ENCODE data around the gene ABLIM1.

The ABLIM1 gene

GRCh38 chr10:114502074-114502473 is 156.0 kb downstream of the ABLIM1 start:
- no peak overlapping the region for H3K27ac ChIP-seq (ENCODE audit: insufficient read depth, low read length, poor library complexity, severe bottlenecking)
- no peaks in the 10 kb centered on the region for H3K36me3 ChIP-seq (ENCODE audit: control insufficient read depth, insufficient read depth, low read length)
- no peaks in the 10 kb centered on the region for H3K9me3 ChIP-seq (ENCODE audit: control insufficient read depth, low read length)
- peaks cover 32% of the 10 kb centered on the region for H3K4me1 ChIP-seq (ENCODE audit: control insufficient read depth, insufficient read depth, low read length, poor library complexity, severe bottlenecking)
- H3K27me3 ChIP-seq (replicated peaks; ENCODE audit: control insufficient read depth, insufficient read depth, low read length, poor library complexity, severe bottlenecking) = no peaks in the 10 kb centered on the region
- DNase-seq = no peak
- H3K4me3 ChIP-seq (ENCODE audit: insufficient read depth, low read depth, low read length, poor library complexity, severe bottlenecking) = no peak overlapping the region

DNA sequence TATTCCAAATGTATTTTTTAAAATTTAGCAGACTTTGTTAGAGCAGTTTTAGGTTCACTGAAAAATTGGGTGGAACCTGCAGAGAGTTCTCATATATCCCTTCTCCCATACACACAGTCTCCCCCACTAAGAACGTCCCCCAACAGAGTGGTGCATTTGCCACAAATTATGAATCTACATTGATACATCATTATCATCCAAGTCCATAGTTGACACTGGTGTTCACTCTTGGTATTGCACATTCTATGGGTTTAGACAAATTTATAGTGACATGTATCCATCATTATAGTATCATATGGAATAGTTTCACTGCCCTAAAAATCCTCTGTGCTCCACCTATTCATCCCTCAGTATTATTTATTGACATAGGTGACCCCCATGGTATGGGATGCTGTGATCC is 156.4 kb downstream of the ABLIM1 start:
- peaks cover 32% of the 10 kb centered on the region for H3K4me1 ChIP-seq (ENCODE audit: control insufficient read depth, insufficient read depth, low read length, poor library complexity, severe bottlenecking)
- no peaks in the 10 kb centered on the region for H3K36me3 ChIP-seq (ENCODE audit: control insufficient read depth, insufficient read depth, low read length)
- no peak overlapping the region for H3K27ac ChIP-seq (ENCODE audit: insufficient read depth, low read length, poor library complexity, severe bottlenecking)
- DNase-seq = no peak
- H3K9me3 ChIP-seq (ENCODE audit: control insufficient read depth, low read length) = no peaks in the 10 kb centered on the region
- no peaks in the 10 kb centered on the region for H3K27me3 ChIP-seq (replicated peaks; ENCODE audit: control insufficient read depth, insufficient read depth, low read length, poor library complexity, severe bottlenecking)
- no peak overlapping the region for H3K4me3 ChIP-seq (ENCODE audit: insufficient read depth, low read depth, low read length, poor library complexity, severe bottlenecking)

- Histone ChIP-seq H3K27ac (ENCODE audit: insufficient read depth, low read length, poor library complexity, severe bottlenecking) (no peak overlapping the region), H3K4me3 (ENCODE audit: insufficient read depth, low read depth, low read length, poor library complexity, severe bottlenecking) (no peak overlapping the region), H3K27me3 (replicated peaks; ENCODE audit: control insufficient read depth, insufficient read depth, low read length, poor library complexity, severe bottlenecking) (no peaks in the 10 kb centered on the region), H3K4me1 (ENCODE audit: control insufficient read depth, insufficient read depth, low read length, poor library complexity, severe bottlenecking) (peaks cover 32% of the 10 kb centered on the region), H3K9me3 (ENCODE audit: control insufficient read depth, low read length) (no peaks in the 10 kb centered on the region), H3K36me3 (ENCODE audit: control insufficient read depth, insufficient read depth, low read length) (peaks cover 2% of the 10 kb centered on the region)
- no peak for DNase-seq
Observed at GRCh38 chr10:114500643-114501042, 157.4 kb downstream of the ABLIM1 start.

- Histone ChIP-seq H3K4me1 (ENCODE audit: control insufficient read depth, insufficient read depth, low read length, poor library complexity, severe bottlenecking) (peaks cover 32% of the 10 kb centered on the region), H3K27ac (ENCODE audit: insufficient read depth, low read length, poor library complexity, severe bottlenecking) (peak overlapping the region; percentile 46), H3K4me3 (ENCODE audit: insufficient read depth, low read depth, low read length, poor library complexity, severe bottlenecking) (peak overlapping the region; percentile 9), H3K27me3 (replicated peaks; ENCODE audit: control insufficient read depth, insufficient read depth, low read length, poor library complexity, severe bottlenecking) (no peaks in the 10 kb centered on the region), H3K36me3 (ENCODE audit: control insufficient read depth, insufficient read depth, low read length) (peaks cover 10% of the 10 kb centered on the region), H3K9me3 (ENCODE audit: control insufficient read depth, low read length) (no peaks in the 10 kb centered on the region)
- peak in 2 of 3 donors; percentile 19 to 36 for DNase-seq
Observed at GRCh38 chr10:114499630-114500190, 158.4 kb downstream of the ABLIM1 start.

DNA sequence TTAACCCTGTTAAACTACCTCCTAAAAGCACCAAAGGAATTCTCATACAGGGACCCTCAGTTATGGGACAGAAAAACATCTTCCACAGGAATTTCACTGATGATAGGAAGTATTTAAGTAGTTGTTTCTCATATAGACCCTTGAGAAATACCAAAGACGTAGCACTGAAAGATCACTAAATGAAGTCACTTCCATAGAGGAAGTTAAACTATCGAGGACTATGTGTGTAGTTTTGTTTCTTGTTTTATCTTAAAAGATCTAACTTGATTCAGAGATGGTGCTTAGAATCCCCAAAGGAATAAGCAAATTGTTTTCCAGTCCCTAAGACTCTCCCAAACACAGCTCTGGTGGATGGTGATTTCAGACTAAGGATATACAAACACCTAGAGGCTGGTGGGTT is 159.0 kb downstream of the ABLIM1 start:
- Histone ChIP-seq H3K9me3 (ENCODE audit: control insufficient read depth, low read length) (no peaks in the 10 kb centered on the region), H3K27me3 (replicated peaks; ENCODE audit: control insufficient read depth, insufficient read depth, low read length, poor library complexity, severe bottlenecking) (no peaks in the 10 kb centered on the region), H3K36me3 (ENCODE audit: control insufficient read depth, insufficient read depth, low read length) (peaks cover 10% of the 10 kb centered on the region), H3K27ac (ENCODE audit: insufficient read depth, low read length, poor library complexity, severe bottlenecking) (peak overlapping the region; percentile 46), H3K4me3 (ENCODE audit: insufficient read depth, low read depth, low read length, poor library complexity, severe bottlenecking) (no peak overlapping the region), H3K4me1 (ENCODE audit: control insufficient read depth, insufficient read depth, low read length, poor library complexity, severe bottlenecking) (peaks cover 36% of the 10 kb centered on the region)
- no peak for DNase-seq

GRCh38 chr10:114498413-114499111 is 159.5 kb downstream of the ABLIM1 start:
- H3K36me3 ChIP-seq (ENCODE audit: control insufficient read depth, insufficient read depth, low read length) = peaks cover 10% of the 10 kb centered on the region
- peak overlapping the region; percentile 46 for H3K27ac ChIP-seq (ENCODE audit: insufficient read depth, low read length, poor library complexity, severe bottlenecking)
- H3K9me3 ChIP-seq (ENCODE audit: control insufficient read depth, low read length) = no peaks in the 10 kb centered on the region
- DNase-seq = no peak
- H3K4me3 ChIP-seq (ENCODE audit: insufficient read depth, low read depth, low read length, poor library complexity, severe bottlenecking) = no peak overlapping the region
- H3K27me3 ChIP-seq (replicated peaks; ENCODE audit: control insufficient read depth, insufficient read depth, low read length, poor library complexity, severe bottlenecking) = no peaks in the 10 kb centered on the region
- H3K4me1 ChIP-seq (ENCODE audit: control insufficient read depth, insufficient read depth, low read length, poor library complexity, severe bottlenecking) = peaks cover 39% of the 10 kb centered on the region

DNA sequence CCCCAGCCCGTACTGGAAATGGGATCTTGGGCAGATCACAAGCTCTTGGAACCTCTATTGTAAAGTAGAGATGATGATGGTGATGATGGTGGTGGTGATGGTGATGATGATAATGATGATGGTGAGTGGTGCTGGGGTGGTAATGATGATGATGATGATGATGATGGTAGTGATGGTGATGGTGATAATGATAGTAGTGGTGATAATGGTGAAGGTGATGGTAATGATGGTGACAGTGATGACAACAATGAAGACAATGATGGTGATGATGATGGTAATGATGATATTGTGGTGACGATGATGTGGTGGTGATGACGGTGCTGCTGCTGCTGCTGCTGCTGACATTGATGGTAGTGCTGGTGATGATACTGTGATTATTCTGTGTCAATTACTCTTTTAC is 162.8 kb downstream of the ABLIM1 start:
- no peak overlapping the region for H3K4me3 ChIP-seq (ENCODE audit: insufficient read depth, low read depth, low read length, poor library complexity, severe bottlenecking)
- DNase-seq = no peak
- peaks cover 43% of the 10 kb centered on the region for H3K4me1 ChIP-seq (ENCODE audit: control insufficient read depth, insufficient read depth, low read length, poor library complexity, severe bottlenecking)
- H3K27me3 ChIP-seq (replicated peaks; ENCODE audit: control insufficient read depth, insufficient read depth, low read length, poor library complexity, severe bottlenecking) = no peaks in the 10 kb centered on the region
- no peaks in the 10 kb centered on the region for H3K9me3 ChIP-seq (ENCODE audit: control insufficient read depth, low read length)
- peaks cover 11% of the 10 kb centered on the region for H3K36me3 ChIP-seq (ENCODE audit: control insufficient read depth, insufficient read depth, low read length)
- no peak overlapping the region for H3K27ac ChIP-seq (ENCODE audit: insufficient read depth, low read length, poor library complexity, severe bottlenecking)

DNA sequence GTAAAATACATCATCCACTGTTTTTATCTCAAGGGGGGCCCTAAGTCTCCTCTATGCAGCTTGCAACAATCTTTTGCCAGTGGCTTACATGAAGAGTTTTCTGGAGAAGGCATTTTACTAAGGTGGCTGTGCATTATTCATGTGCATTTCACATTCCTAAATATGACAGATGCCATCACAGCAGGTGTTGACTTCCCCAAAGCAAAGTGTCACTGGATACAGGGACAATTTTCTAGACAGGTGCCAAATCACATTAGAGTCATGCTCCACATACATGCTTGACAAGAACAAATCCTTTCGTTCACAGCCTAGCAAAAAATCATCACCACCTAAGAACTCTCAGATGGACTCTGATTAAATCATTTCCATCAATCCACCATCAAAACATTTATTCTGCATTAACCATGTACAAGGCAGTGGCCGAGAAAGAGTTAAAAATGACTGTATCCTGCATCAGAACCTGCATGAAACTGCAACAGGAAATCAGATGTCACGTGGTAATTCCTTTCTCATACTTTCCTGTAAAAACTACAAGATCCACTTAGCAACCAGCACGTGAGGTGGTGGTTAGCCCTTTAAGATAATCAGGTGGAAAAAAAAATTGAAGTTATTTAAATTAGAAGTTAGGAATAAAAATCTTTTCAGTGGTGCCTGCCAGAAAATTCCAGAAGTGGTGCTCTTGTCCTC is 165.6 kb downstream of the ABLIM1 start:
- Histone ChIP-seq H3K36me3 (ENCODE audit: control insufficient read depth, insufficient read depth, low read length) (peaks cover 26% of the 10 kb centered on the region), H3K27me3 (replicated peaks; ENCODE audit: control insufficient read depth, insufficient read depth, low read length, poor library complexity, severe bottlenecking) (no peaks in the 10 kb centered on the region), H3K4me3 (ENCODE audit: insufficient read depth, low read depth, low read length, poor library complexity, severe bottlenecking) (no peak overlapping the region), H3K27ac (ENCODE audit: insufficient read depth, low read length, poor library complexity, severe bottlenecking) (no peak overlapping the region), H3K4me1 (ENCODE audit: control insufficient read depth, insufficient read depth, low read length, poor library complexity, severe bottlenecking) (peaks cover 24% of the 10 kb centered on the region), H3K9me3 (ENCODE audit: control insufficient read depth, low read length) (no peaks in the 10 kb centered on the region)
- no peak for DNase-seq

GRCh38 chr10:114491933-114492332 is 166.1 kb downstream of the ABLIM1 start:
- no peaks in the 10 kb centered on the region for H3K9me3 ChIP-seq (ENCODE audit: control insufficient read depth, low read length)
- H3K27ac ChIP-seq (ENCODE audit: insufficient read depth, low read length, poor library complexity, severe bottlenecking) = no peak overlapping the region
- DNase-seq = no peak
- H3K27me3 ChIP-seq (replicated peaks; ENCODE audit: control insufficient read depth, insufficient read depth, low read length, poor library complexity, severe bottlenecking) = no peaks in the 10 kb centered on the region
- peaks cover 28% of the 10 kb centered on the region for H3K36me3 ChIP-seq (ENCODE audit: control insufficient read depth, insufficient read depth, low read length)
- peaks cover 24% of the 10 kb centered on the region for H3K4me1 ChIP-seq (ENCODE audit: control insufficient read depth, insufficient read depth, low read length, poor library complexity, severe bottlenecking)
- no peak overlapping the region for H3K4me3 ChIP-seq (ENCODE audit: insufficient read depth, low read depth, low read length, poor library complexity, severe bottlenecking)

- no peak overlapping the region for H3K27ac ChIP-seq (ENCODE audit: insufficient read depth, low read length, poor library complexity, severe bottlenecking)
- H3K36me3 ChIP-seq (ENCODE audit: control insufficient read depth, insufficient read depth, low read length) = peaks cover 33% of the 10 kb centered on the region
- H3K4me3 ChIP-seq (ENCODE audit: insufficient read depth, low read depth, low read length, poor library complexity, severe bottlenecking) = no peak overlapping the region
- no peak for DNase-seq
- no peaks in the 10 kb centered on the region for H3K9me3 ChIP-seq (ENCODE audit: control insufficient read depth, low read length)
- peaks cover 24% of the 10 kb centered on the region for H3K4me1 ChIP-seq (ENCODE audit: control insufficient read depth, insufficient read depth, low read length, poor library complexity, severe bottlenecking)
- no peaks in the 10 kb centered on the region for H3K27me3 ChIP-seq (replicated peaks; ENCODE audit: control insufficient read depth, insufficient read depth, low read length, poor library complexity, severe bottlenecking)
Observed at GRCh38 chr10:114491419-114491818, 166.7 kb downstream of the ABLIM1 start.

All from effector memory CD4-positive, alpha-beta T cell (primary cell).